NCI-H526 treated with DMSO at 0.1 percent for 48 hours (cell line): ENCODE measurements around the gene SLC6A6.

Experiments used
- DNase-seq: peaks from one replicate; lab custom pipeline; 2025; lab: John Stamatoyannopoulos, UW

SLC6A6 gene

DNA sequence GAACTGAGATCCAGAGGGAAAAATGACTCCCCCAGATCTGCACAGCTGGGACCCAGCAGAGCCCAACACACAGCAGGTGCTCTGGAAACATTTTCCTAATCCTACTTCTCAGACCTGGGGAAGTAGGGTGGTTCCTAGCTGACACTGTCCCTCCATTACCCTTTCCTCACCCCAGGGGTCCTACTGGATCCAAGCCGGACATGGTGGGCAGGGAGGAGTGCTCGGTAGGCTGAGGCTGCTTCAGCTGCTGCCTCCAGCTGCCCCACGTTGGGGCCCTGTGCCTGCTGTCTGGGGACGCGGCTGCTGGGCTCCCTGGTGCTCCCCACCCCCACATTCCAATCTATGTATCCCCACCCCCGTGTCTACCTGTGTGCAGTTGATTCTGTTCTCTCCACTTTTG lies 29.8 kb upstream of the SLC6A6 start:
- DNase-seq = no peak

DNA sequence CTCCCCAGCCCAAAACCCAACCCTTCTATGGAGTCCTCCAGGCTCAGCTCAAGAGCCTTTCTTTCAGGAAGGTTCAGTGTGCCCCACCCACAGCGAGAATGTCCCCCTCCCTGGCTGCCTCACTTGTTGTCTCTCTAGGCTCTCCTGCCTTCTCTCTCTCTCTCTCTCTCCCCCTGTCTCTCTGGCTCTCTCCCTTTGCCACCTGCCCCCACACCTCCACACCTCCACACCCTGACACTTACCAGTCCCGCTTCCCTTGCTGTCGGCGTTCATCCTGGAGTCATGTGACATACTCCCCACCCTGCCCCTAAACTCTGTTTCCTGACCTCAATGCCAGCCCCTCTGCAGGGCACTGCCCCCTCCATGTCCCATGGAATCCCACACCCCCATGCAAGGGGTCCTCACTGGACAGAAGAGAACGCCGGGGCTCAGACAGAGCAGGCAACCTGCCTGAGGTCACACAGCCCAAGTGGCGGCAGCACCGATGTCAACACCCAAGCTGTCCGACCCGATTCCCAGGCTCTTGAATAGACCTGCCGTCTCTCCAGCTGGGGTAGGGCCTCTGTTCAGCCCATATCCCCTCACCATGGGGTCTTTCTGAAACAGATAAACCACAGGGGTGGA lies 28.5 kb upstream of the SLC6A6 start:
- no peak for DNase-seq

DNA sequence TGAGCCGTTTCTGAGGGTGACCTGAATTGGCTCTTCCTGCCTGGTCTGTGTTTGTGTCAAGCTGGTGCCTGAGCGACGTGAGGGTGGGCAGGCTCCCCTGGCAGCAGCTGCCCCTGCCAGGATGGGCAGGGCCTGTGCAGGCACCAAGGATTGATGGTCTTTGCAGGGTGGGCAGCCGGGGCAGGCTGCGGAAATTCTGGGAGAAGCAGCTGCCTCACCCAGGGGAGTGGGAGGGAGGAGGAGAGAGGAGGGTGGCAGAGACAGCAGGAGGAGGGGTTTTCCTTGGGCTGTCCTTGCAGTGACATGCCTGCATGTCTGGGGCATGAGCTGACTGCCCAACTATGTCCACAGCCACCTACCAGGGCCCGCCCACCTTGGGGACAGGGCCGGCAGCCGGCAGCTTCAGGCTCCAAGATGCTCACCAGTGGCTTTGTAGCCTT lies 27.9 kb upstream of the SLC6A6 start:
- DNase-seq = no peak

DNA sequence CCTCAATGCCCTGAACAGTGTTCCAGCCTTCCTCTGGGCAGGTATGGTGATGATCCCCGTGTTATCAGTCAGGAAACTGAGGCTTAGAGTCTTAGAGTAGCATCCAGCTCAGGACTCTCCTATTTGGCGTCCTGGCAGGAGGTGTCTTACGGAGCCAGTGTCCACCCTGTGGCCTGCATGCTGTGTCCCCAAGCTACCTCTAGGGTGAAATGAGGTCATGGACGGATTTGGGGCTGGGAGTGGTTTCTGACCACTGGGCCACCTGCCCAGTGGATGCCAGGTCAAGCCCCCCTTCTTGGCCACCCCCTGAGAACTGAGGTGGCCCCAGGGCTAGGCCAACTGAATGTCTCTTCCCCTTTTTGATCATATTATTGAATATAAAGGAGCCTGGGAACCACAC lies 27.2 kb upstream of the SLC6A6 start:
- no peak for DNase-seq

DNA sequence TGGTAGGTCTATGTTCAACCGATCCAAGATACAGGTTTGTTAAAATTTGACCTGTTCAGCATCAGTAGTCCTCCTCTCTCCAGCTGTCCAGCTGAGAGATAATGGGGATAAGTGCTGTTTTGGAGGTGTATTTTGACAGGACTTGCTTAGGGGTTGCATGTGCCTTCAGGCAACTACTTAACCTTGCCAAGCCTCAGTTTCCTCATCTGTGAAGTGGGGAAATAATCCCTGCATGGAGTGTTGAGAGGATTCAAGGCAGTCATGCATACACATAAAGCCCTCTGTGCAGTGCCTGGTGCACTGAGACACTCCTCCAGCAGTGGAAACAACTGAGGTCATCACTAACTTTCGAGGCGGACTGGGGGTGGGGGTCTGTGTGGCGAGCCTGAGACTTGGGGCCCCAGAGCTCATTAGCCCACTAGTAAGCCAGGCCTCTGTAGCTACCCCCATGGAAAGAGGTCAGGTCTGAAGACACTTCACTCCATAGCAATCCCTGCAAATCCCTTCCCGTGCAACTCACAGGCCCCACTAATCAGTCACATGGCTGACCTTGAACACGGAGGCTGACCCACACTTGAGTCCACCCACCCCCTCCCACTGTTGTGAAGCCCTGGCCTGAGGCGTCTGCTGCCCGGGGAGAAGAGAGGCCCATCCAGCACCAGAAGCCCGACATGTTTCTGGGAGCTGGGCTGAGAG lies 25.9 kb upstream of the SLC6A6 start:
- DNase-seq = no peak

DNA sequence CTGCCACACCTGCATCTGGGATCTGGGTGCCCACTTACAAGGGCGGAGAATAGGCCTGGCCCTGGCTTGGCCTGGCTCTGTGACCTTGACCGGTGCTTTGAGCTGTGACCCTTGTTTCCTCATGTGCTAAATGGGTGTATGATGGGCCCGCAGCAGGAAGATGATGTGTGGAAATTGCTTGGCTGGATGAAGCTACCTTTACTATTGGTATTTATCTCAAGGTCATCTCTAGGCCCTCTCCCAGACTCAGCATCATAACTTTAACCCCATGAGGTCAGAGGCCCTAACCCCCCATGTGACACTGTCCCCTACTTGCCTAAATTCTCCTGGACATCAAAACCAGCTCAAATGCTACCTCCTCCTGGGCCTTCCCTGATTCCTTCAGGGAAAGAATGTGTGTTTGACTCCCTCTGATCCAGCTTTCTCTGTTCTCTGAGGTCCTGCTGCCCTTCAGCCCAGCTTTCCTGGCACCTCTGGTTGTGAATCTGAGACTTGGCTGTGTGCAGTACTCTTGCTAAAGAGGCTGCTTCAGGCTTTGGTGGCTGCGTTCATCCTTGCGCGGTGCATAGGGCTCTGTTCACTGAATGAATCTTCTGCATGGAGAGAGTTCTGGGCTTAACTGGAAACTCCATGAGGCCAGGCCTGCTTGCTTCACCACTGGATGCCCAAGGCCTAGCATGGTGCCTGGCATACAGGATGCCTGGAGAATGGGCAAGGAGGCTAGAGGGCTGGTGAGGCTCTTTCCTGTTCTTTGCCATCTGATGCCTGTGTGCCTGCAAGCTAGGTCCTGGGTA lies 25.2 kb upstream of the SLC6A6 start:
- no peak for DNase-seq

DNA sequence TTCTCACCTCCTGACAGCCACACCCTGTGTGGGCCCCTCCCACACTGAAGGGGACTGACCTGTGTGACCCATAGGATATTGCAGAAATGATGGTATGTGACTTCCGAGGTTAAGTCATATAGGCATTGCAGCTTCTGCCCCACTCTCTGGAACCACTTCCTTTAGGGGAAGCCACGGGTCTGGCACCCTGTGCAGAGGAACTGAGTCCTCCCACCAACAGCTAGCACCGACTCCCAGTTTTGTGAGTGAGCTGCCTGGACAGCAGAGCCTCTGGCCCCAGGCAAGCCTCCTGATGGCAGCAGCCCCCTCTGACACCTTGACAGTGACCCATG lies 24.6 kb upstream of the SLC6A6 start:
- DNase-seq = no peak

DNA sequence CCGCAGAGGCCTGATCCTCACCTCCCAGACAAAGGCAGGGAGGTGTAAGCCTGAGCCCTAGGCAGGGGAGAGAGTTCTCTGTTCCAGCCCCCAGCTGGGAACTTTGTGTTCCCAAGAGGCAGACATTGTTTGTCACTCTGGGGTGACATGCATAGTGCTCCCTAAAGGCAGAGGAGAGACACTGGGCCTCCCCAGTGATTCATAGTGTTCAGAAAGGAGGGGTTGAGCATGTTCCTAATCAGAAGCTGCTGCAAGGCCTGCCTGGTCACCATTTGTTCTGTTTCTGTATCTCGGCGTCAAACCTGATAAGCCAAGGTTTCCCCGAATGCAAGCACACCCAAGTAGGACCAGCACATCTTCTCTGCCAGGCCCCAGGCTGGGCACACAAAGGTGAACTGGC lies 24.0 kb upstream of the SLC6A6 start:
- DNase-seq = no peak

DNA sequence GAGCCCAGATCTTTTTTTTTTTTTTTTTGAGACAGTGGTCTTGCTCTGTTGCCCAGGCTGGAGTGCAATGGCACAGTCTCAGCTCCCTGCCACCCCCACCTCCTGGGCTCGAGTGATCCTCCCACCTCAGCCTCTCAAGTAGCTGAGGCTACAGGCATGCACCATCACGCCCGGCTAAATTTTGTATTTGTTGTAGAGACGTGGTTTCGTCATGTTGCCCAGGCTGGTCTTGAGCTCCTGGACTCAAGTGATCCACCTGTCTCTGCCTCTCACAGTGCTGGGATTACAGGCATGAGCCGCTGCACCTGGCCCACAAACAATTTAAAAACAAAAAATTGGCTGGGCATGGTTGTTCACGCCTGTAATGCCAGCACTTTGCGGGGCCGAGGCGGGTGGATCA lies 22.6 kb upstream of the SLC6A6 start:
- no peak for DNase-seq

DNA sequence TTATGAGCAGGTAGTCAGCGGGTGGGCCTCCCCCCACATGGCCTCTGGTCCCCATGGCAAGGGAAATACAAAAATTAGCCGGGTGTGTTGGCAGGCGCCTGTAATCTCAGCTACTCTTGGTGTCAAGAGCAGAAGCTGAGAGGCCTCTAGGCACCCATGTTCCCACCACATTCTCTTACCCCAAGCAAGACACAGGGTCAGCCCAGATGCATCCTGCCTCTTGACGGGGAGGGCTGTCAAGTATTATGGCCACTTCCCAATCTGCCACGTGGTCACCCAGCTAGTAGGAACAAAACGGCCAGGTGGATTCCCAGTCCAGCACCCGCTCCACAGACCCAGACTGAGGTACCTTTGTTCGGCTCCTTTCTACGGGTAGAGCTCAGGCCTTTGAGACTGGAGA lies 16.2 kb upstream of the SLC6A6 start:
- no peak for DNase-seq

DNA sequence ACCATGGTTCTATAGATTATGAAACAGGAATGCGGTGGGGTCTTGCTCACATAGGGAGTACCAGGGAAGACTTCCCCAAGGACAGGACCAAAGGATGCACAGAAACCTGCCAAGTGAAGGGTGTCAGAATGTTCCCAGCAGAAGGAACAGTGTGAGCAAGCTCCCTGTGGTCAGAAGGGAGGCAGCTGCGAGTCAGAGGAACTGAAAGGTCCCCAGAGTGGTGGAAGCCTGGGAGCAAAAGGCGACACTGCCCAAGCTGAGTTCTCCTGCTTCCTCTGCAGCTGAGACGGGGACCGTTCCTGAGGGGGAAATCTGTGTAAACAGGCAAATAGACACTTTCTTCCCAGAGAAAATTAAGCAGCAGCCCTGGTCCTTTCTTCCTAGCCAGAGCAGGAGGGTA lies 14.2 kb upstream of the SLC6A6 start:
- no peak for DNase-seq

DNA sequence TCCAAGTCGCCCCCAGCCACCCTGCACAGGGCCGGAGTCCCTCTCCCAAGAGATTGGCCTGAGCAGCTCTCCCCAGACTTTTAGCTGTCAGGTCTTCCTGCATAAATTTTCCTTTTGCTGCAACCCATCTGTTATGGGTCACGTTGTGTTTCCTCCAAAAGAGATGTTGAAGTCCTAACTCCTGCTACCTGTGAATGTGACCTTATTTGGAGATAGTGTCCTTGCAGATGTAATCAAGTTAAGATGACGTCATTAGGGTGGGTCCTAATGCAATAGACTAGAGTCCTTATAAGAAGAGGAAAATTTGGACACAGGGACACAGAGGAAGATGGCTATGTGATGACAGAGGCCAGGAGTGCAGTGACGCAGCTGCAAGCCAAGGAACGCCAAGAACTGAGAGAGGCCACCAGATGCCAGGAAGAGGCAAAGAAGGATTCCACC lies 13.2 kb upstream of the SLC6A6 start:
- no peak for DNase-seq

DNA sequence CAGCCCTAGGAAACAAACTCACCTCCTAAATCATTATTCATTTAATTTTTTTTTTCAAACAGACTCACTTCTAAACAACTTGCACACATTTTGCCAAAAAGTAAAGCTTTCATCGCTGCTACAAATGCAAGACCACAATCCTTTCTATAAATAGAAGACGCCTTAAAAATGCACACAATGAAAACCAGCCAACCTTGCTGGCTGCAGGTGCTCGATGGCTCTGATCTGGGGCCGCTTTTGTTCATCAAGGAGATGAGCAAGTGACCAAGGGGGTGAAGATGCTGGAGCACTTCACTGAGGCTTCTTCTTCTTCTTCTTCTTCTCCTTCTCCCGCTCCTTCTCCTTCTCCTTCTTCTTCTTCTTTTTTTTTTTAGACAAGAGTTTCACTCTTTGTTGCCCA lies 12.7 kb upstream of the SLC6A6 start:
- DNase-seq = no peak

DNA sequence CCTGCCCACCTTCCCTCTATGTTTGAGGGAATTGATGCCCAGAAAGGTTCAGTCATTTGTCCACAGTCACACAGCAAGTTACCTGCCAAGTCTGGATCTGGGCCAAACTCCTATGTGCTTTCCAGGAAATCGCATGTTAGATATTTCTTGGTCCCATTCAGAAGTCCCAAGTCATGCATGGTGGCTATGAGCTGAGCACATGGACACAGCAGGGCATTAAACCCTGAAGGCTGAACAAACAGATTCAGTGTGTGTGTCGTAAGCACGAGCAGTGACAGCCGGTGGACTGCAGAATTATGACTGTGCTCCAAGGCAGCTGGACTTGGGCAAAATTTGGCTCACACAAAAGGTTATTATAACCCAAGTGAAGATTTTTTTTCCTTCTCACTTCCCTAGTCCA lies 11.4 kb upstream of the SLC6A6 start:
- no peak for DNase-seq

DNA sequence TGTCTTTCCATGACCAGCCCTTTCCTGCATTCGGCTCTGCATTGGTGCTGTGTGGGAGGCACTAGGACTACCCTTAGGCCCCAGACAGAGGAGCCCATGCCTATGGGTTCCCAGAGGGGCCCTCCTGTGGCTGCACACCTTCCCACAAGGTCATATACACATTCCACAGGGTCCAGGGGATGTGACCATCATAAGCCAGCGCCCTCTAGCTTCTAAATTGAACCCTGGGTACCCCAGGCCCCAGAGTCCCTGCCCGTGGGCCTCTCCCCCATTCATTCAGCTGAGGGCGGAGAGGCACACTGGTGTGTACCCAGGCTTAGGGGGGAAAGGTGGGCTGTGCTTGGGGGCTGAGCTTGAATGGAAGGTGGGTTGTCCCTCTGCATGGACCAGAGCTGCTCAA lies 10.2 kb upstream of the SLC6A6 start:
- DNase-seq = no peak

DNA sequence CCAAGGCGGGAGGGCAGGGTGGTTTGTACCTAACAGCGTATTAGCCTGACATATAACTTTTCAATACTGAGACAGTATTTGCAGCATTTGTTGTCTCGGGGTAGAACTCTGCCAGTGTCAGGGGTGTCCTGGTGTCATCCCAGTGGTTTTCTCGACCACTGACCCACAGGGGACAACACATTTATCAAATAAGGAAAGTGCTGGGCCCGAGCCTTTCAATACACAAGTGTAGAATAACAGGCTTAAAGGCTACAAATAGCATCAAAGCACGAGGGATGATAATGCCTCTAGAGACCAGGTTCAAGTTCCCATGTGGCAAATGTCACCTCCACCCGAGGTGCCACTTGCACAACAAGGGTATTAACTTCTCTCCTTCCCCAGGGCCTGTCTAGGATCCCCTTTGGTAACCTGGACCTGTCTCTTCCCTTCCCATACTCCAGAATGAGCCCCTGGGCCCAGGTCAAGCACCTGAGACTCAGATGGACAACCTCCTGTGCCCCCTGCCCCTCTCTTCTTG lies 9.5 kb upstream of the SLC6A6 start:
- no peak for DNase-seq

DNA sequence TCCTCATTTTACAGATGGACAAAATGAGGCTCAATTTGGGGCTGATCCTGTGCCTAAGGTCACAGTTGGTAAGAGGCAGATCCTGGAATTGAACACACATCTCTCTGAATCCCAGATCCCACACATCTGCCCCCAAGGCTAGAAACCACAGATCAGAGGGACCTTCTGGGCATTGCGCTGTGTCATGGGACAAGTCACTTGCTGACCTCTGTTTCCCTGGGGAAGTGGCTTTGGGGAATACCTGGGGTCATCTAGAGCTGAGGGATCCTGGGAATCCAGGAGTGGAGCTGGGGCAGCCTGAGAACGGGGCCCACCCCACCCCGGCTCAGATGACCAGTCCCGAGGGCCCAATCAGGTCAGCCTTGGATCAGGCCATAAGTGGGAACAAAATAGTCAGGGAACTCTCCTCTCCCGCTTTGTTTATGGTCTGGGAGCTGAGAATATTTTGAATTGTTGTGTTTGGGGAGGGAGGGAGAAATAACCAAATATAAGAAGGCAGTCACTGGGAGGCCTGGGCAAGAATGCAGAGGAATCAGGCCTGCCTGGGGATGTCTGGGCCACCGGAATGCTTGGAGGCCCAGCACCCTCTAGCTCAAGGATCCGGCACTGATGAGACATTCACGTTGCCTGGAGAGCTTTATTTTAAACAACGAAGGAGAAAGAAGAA lies 8.8 kb upstream of the SLC6A6 start:
- no peak for DNase-seq

DNA sequence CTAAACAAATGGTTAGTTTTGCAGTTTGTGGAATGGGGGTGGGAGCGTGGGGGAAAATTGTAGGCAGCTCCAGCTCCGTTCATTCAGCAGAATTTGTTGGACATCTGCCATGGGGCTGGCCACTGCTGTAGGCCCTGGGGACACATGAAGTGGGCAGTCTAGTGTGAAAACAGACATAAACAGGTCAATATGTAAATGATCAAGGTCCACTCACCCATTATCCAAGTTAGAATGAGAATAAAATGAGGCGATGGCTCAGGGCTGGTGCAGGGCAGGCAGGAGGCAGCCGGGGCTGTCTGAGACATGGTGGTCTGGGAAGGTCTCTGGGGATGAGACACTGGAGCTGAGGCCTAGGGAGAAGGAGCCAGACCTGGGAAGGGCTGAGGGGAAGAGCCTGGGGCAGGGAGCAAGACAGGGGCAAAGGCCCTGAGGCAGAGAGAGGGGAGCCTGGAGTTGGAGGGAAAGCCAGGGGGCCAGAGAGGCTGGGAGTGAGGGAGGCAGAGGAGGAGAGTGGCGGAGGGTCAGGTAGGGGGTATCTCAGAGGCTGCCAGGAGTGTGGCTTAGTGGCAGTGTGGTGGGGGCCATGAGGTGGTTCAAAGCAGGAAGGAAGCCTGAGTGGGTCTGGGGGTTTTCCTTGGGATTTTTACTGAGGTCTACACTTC lies 6.2 kb upstream of the SLC6A6 start:
- DNase-seq = no peak

DNA sequence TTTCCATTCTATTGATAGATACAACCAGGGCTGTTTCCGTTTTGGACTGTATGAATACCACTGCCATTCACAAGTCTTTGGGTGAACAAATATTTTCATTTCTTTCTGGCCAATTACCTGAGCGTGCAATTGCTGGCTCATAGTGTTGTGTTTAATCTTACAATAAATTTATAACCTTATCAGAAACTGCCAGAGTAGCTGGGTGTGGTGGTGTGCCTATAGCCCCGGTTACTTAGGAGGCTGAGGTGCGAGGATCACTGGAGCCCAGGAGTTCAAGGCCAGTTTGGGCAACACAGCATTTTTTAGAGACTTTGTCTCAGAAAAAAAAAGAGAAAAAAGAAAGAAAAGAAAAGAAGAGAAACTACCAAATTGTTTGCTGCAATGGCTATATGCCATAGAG lies 5.4 kb upstream of the SLC6A6 start:
- no peak for DNase-seq

DNA sequence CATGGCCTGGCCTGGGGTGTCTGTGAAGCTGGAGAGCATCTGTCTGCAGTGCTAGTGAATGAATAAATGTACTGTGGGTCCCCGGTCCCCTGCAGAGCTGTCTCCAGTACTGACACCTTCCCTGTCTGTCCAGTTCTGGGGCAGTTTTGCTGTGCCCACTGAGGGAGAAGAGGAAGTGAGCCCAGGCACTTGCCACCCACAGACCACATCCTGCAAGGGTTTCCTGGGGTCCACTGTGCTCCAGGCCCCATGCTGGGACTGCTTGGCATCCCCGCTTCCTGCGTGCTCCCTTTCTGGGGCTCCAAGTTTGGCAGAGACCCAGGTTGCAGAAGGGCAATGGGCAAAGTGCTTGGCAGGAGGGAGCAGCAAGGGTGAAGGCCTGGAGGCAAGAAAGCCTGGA lies 4.9 kb upstream of the SLC6A6 start:
- no peak for DNase-seq

DNA sequence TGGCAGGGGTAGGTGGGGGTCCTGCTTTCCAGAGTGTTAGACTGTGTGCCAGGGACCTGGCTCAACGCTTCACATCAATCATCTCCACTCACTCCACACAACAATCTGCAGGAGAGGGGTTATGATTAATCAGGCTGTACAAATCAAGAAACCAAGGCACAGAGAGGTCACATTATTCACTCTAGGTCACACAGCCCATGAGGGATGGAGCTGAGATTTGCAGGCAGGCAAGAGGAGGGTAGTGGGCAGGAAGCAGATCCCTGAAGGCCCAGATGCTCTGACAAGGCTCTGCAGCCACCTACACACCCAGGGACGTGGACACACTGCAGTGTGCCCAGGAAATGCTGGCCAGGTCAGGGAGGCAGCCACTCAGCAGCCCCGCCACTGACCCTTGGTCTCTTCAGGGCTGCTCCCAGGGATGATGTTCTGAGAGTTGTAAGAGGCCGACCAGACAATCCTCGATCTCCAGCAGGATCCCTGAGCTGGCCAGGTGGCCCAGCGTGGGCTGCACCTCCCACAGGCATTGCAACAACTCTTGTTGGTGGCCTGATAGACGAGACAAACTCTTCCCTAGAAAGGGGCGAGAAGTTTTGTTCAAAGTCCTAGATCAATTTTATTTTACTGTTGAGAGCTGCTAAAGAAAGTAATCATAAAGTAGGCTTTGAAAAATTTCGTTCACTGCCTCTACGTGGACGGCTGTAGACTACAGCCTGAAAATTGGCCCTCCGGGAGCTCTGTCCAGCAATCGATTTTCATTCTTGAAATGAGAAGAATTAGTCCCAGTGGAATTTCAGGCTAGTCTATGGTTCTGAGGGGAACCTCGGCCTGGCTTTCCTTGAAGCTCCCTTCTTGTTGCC lies 4.2 kb upstream of the SLC6A6 start:
- DNase-seq = no peak
